Measurements from ENCODE around the gene CDT1. TPM values are rescaled to one million over a fixed set of nuclear protein-coding genes. Genes with fewer than 3 reads are reported as not detected.
"Not testable (repeated sequence)": the region's sequence is repeated elsewhere in the genome, so short reads cannot be mapped to it uniquely, and the experiment has no call there.

Gene CDT1
- total RNA-seq, 1 experiment from 2014 or later = 64.6 TPM

DNA sequence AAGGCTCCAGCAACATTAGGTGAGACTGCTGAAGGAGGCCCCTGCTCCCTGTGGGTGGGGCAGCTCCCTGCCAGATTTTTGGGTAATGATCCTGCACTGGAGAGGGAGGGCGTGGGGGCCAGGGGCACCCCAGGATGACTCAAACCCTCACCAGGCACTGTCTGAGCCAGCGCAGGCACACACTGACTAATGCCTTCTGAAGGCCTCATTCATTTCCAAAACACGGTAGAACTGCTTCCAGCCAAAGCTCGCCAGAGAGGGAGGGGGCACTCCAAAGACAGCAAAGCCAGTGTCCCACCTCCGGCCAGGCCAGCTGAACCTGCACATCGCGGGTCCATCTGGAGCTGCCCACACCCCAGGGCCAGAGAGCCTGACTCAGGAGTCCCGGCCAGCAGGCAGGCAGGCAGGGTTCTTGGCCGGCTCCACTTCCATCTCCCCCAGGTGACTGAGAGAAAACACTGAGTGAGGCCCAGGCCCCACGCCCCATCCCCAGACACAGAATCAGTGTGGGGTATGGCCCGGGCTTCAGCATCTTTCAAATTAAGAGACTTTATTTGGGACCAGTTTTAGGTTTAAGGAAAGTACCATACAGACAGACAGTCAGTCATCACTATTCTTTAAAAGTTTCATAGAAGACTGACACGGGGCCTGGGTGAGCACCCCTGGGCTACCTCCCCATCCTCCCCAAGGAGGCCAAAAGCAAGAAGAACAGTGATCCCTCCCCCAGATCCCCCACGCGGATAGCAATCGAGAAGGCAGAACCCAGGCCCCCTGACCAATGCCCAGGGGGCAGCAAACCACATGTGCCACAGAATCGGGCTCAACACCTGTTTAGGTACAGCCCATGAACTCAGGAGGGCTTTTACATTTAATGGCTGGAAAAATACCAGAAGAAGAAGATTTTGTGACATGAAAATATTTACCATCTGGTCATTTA is 20.9 kb upstream of the CDT1 start:
- DNase-seq (ENCODE audit: low read depth) = peak; percentile 76

- no peak for DNase-seq (ENCODE audit: low read depth)
Observed at GRCh38 chr16:88783391-88784073, 20.1 kb upstream of the CDT1 start.

GRCh38 chr16:88784074-88784855 is 19.3 kb upstream of the CDT1 start:
- DNase-seq (ENCODE audit: low read depth) = peak; percentile 70

- no peak for DNase-seq (ENCODE audit: low read depth)
Observed at GRCh38 chr16:88784856-88785105, 18.8 kb upstream of the CDT1 start.

- no peak for DNase-seq (ENCODE audit: low read depth)
Observed at GRCh38 chr16:88785106-88785924, 18.3 kb upstream of the CDT1 start, which contains the start of gene PIEZO1. Gene PIEZO1 (minus strand): TSS chr16:88785220. CDS start chr16:88784964, 256 bp downstream.

DNA sequence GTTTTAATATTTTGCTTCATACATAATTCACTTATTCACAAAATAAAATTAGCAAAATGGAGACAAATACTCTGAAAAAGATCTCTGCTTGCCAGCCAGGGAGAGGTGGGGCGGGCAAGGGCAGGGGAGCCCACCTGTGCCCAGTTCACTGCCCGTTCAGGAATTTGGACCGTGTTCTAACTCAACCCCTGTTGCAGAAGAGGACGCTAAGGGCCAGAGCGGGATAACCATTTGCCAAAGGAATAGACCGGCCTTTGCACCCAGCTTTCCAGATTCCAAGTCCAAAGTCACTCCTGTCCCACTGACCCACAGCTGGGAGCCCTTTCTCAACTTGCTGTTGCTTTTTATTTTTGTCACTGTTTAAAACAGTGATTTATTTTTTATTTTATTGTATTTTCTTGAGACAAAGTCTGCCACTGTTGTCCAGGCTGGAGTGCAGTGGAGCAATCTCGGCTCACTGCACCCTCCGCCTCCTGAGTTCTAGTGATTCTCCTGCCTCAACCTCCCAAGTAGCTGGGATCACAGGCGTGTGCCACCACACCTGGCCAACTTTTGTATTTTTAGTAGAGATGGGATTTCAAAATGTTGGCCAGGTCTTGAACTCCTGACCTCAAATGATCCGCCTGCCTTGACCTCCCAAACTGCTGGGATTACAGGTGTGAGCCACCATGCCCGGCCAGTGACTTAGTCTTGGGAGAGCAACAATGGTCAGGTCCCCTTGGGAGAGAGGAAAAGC is 15.8 kb upstream of the CDT1 start:
- DNase-seq (ENCODE audit: low read depth) = no peak

DNA sequence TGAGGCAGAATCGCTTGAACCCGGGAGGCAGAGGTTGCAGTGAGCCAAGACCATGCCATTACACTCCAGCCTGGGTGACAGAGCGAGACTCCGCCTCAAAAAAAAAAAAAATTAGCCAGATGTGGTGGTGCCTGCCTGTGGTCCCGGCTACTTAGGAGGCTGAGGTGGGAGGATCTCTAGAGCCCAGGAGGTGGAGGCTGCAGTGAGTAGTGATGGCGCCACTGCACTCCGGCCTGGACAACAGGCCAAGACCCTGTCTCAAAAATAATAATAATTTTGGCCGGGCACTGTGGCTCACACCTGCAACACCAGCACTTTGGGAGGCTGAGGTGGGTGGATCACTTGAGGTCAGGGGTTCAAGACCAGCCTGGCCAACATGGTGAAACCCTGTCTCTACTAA is 14.8 kb upstream of the CDT1 start:
- not testable (repeated sequence) for DNase-seq (ENCODE audit: low read depth)

DNA sequence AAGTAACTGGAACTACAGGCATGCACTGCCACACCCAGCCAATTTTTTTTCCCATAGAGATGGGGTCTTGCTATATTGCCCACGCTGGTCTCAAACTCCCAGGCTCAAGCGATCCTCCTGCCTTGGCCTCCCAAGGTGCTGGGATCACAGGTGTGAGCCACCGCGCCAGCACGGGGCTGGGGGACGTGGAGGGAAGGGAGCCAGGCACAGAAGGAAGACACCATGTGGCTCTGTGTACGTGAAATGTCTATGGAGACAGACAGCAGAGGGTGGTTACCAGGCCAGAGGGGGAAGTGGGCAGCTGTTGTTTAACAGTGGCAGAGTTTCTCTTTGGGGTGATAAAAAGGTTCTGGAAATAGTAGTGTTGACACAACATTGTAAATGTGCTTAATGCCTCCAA is 14.0 kb upstream of the CDT1 start:
- DNase-seq (ENCODE audit: low read depth) = no peak

DNA sequence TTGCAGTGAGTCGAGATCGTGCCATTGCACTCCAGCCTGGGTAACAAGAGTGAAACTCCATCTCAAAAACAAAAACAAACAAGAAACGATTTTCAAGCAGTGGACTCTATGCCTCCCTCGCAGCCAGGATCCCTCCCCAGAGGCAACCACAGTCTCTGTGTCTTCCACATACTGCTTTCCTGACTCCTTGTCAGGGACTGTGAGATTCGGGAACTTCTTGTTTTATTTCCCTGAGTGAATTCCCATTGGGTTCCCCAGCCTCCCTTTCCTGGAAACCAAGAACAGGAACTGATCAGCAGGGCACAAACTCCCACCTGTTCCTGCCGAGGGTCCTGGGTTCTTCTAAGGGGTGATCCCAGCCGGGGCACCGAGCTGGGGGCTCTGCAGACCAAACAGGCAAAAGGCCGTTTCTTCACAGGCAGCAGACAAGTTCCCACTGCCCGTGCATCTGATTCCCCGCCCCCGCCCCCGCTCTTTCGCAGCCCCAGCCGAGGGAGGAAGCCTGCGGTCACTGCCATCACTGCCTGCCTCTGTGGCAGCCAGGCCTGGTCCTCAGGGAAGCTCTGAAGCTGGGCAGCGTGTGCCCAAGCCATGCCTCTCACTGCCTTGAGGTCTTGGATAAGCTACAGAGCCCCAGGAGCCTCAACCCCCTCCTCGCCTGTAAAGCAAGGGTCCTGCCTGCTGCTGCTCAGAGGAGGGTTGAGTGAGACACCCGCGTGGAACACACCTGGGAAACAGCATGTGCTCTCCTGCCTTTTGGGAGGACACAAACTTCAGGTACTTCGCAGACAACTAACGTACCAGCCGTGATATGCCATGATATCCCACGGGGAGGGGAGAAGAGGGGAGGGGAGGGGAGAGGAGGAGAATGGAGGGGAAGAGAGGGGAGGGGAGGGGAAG is 13.0 kb upstream of the CDT1 start:
- DNase-seq (ENCODE audit: low read depth) = no peak

DNA sequence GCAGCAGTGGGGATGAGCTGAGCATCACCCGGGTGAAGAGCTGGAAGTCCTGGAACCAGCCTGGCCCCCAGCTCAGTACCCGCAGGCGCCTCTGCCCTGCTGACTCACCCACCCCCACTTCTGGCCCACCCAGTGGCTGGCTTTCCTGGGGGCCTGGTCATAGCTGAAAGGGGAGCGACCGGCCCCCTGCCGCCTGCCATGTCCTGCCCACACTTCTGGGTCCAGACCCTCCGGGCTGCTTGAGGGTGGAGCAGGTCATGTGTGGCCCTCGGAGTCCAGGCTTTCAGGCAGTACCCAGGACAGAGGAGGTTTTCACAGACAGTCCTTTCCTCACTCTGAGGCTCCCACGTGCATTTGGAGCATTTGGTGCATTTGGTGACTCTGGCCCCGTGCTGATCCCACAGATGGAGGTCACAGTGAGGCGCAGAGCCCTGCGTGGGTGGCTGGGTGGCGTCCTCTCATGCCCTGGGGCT is 11.5 kb upstream of the CDT1 start:
- DNase-seq (ENCODE audit: low read depth) = no peak

DNA sequence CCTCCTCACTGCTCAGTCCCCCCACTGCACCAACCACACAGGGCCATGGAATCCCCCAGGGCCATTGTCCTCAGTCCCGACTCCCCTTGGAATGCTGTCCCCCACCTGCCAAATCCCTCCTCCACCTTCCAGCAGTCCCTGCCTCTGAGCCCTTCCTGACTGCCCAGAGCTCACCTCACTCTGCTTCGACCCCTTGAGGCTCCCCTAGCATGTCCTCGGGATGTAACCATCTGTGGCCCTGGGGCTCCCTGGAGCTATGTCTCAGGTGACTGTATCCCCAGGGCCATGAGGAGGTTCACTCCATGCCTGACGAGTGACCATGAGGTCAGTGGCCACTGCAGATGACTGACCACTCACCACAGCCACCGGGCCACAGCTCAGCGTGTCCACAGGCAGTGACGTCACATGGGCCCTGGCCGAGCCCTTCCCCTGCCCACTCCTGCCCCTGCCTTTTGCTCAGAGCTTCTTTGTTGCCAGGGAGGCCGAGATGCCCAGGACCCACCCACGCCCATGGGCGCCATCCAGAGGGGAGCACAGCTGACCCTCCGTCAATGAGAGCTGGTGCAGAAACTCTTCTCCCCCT is 10.8 kb upstream of the CDT1 start:
- DNase-seq (ENCODE audit: low read depth) = no peak

GRCh38 chr16:88793251-88793954 is 10.2 kb upstream of the CDT1 start:
- DNase-seq (ENCODE audit: low read depth) = no peak

DNA sequence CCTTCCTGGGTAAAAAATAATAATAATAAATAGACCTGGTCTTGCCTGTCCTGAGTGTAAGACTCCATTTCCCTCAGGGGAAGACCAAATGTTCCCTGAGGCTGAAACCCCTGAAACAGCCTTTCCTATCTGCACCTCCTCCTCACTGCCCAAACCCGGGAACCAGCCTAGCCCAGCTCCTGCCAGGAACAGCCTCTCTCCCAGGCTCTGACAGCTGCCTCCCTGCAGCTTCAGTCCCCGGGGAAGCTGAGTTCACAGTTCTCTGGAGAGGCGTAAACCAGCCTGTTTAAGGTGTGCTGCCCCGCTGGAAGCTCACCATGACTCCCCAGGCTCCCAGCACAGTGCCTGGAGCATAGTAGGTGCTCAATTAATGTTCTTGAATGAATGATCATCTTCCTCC is 7.3 kb upstream of the CDT1 start:
- no peak for DNase-seq (ENCODE audit: low read depth)

- DNase-seq (ENCODE audit: low read depth) = no peak
Observed at GRCh38 chr16:88798073-88798472, 5.5 kb upstream of the CDT1 start.

DNA sequence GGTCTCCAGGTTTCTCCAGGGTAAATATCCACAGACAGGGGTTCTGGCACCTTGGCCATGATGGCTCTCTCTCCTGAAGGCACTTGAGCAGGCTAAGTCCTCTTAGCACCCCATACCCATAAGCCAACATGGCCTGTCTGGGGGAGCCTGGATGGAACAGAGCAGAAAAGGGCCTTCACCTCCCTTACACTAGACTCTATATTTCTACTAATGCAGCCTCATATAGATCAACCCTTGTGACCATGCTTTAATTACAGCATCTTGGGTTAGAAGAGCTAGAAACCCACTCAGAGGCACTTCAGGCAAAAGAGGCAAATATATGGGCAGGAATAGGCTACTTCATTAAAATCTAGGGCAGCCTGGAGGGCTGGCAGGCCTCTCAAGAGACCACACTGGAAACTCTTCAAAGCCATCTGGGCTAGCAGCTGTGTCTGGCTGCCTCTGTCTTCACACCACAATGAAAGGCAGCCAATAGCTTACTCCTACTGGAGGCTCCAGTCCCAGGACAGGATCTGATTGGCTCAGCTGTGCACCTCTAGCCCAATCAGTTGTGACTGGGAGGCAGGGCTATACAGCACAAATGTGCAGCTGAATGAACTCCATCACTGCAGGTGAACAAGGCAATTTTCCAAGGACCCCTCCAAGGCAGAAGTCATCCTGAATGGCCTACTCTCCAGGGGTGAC is 4.7 kb upstream of the CDT1 start:
- no peak for DNase-seq (ENCODE audit: low read depth)

DNA sequence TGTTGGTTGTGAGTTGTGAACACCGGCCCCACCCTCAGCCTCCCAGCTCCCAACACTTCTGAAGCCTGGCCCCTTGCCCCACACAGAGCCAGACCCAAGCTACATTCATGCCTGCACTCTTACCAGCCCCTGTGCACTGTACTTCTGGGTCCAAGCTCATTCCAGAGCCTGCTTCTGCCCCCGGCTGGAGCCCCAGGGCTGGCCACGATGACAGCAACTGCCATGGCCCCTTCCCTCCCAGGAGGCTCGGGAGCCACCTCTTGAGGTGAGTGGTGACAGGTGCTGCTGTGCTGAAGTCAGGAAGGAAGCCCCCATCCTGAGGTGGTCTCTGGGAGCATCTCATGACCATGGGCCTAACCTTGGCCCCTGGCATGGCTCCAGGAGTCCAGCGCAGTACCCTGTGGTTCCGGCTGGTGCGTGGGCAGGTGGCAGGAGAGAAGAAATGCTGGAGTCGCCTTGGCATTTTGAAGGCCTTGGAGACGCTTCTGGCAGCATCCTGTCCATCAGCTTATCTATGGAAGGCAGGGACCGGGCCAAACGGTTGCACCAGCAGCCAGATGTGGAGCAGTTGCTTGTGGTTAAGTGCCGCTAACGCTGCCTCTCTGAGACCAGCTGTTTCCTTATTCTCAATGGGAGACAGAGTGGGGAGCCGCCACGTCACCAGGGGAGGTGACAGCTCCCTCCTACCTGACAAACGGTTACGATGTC is 3.9 kb upstream of the CDT1 start:
- DNase-seq (ENCODE audit: low read depth) = no peak

GRCh38 chr16:88800277-88800592 is 3.4 kb upstream of the CDT1 start:
- DNase-seq (ENCODE audit: low read depth) = no peak
